Pulmonary artery endothelial cell (primary cell): Measurements from ENCODE around the gene SMIM5. TPM values are rescaled to one million over a fixed set of nuclear protein-coding genes. Genes with fewer than 3 reads are reported as not detected.

ENCODE experiments used
- DNase-seq: peaks from one replicate; pipeline ENCODE4 v3.0.0-alpha.2; 2011; ENCODE audit warnings: low read depth, low spot score
- total RNA-seq: library from RNA; depleted of rRNA; stranded (reverse); fragments of >200 nt; gene quantifications from 2 replicates; pipeline ENCODE4 v1.2.3, GENCODE V29; 2014

The SMIM5 gene
- total RNA-seq, 1 donor from 2014 or later = not detected

- DNase-seq = no peak
Observed at GRCh38 chr17:75639771-75640555, 6.7 kb downstream of the SMIM5 start.

GRCh38 chr17:75640556-75641119 lies 7.4 kb downstream of the SMIM5 start:
- no peak for DNase-seq

- DNase-seq = no peak
Observed at GRCh38 chr17:75641343-75641742, 8.1 kb downstream of the SMIM5 start.

- no peak for DNase-seq
Observed at GRCh38 chr17:75642182-75642783, 9.0 kb downstream of the SMIM5 start.

- no peak for DNase-seq
Observed at GRCh38 chr17:75642784-75643642, 9.8 kb downstream of the SMIM5 start.

GRCh38 chr17:75643643-75644017 lies 10.4 kb downstream of the SMIM5 start:
- no peak for DNase-seq

GRCh38 chr17:75645501-75645888 lies 12.3 kb downstream of the SMIM5 start:
- peak; percentile 26 for DNase-seq

- DNase-seq = peak; percentile 46
Observed at GRCh38 chr17:75645889-75646637, 12.8 kb downstream of the SMIM5 start.

- DNase-seq = no peak
Observed at GRCh38 chr17:75646638-75646992, 13.4 kb downstream of the SMIM5 start.

GRCh38 chr17:75647061-75647460 lies 13.8 kb downstream of the SMIM5 start:
- DNase-seq = no peak

- DNase-seq = no peak
Observed at GRCh38 chr17:75647921-75648320, 14.7 kb downstream of the SMIM5 start.

- DNase-seq = no peak
Observed at GRCh38 chr17:75649687-75650086, 16.5 kb downstream of the SMIM5 start.

- no peak for DNase-seq
Observed at GRCh38 chr17:75650874-75651273, 17.6 kb downstream of the SMIM5 start.

- DNase-seq = no peak
Observed at GRCh38 chr17:75652341-75652740, 19.1 kb downstream of the SMIM5 start.

GRCh38 chr17:75652934-75653549 lies 19.8 kb downstream of the SMIM5 start:
- DNase-seq = no peak

- no peak for DNase-seq
Observed at GRCh38 chr17:75654176-75654575, 20.9 kb downstream of the SMIM5 start.

GRCh38 chr17:75658237-75658636 lies 25.0 kb downstream of the SMIM5 start:
- DNase-seq = no peak

GRCh38 chr17:75661531-75661930 lies 28.3 kb downstream of the SMIM5 start:
- no peak for DNase-seq

GRCh38 chr17:75662511-75662910 lies 29.3 kb downstream of the SMIM5 start:
- DNase-seq = no peak

GRCh38 chr17:75664099-75664549 lies 30.9 kb downstream of the SMIM5 start:
- no peak for DNase-seq

- DNase-seq = no peak
Observed at GRCh38 chr17:75665981-75666380, 32.7 kb downstream of the SMIM5 start.
